Head of caudate nucleus (tissue), 42 donors: Measurements from ENCODE around the gene EPHA6.

ENCODE experiments used
- DNase-seq, 42 donors: peaks; one replicate each; pipeline versions ENCODE4 v3.0.0 to v3.0.0-alpha.2; 2020 to 2021; ENCODE audit warnings: mixed read lengths in 7 of 42
- intact Hi-C: fragments of 100-400 bp; cut with DNase I; formaldehyde crosslinking; loops from one replicate; pipeline ENCODE4 v1.15.0; 2022

The EPHA6 gene

GRCh38 chr3:97662264-97662663, 847.9 kb downstream of the EPHA6 start:
- DNase-seq, result no peak
- intact Hi-C loops, result no loop called here

GRCh38 chr3:97662762-97663161, 848.4 kb downstream of the EPHA6 start:
- no peak for DNase-seq
- intact Hi-C loops, result no loop called here

GRCh38 chr3:97665896-97666295, 851.5 kb downstream of the EPHA6 start:
- no peak for DNase-seq
- intact Hi-C loops, result no loop called here

GRCh38 chr3:97670952-97671351, 856.6 kb downstream of the EPHA6 start:
- no peak for DNase-seq
- intact Hi-C loops, result no loop called here

DNA sequence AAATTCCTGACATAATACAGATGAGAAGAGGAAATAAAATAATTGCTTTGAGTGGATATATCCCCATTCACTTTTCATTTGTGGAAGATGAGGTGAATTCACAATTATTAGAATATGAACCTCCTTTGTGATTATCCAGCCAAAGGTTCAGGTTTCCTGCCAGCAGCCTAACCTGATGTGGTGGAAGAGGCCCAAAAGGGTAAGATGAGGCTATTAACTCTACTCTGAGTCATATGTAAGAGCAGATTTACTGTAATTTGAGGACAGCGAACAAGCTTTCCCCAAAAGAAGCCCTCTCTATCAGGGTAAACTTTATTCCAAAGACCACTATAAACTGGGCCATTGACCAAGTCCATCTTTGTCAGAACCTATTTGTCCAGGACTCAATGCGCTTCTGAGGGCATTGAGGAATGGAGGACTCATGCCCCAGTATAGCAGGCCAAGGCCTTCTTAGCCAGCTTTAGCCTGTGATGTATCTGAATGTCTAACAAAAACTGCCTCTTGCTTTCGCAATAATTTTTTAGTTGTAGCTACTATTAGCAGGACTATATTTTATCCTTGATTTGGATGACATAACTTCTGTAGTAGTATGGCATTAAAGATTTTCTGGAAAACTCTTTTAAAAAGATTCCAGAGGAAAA, 859.1 kb downstream of the EPHA6 start:
- no peak for DNase-seq
- intact Hi-C loops, result no loop called here

DNA sequence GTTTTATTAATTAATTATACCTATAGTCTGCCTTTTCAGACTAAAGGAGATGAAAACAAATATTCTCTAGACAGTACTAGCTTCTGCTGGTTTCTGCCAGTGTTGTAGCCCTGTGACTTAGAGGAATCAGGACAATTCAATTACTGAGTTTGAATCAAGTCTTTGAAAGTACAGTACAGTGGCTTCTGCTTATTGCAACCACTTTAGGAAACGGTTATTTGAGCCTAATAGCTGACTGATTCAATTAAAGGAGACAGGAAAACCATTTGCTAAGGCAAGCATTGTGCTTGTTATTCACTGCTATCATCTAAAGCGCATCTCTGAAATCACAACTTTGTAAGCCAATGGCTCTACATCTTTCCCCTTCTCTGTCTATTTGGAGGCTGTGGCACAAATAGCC, 860.1 kb downstream of the EPHA6 start:
- intact Hi-C loops, result no loop called here
- no peak for DNase-seq

DNA sequence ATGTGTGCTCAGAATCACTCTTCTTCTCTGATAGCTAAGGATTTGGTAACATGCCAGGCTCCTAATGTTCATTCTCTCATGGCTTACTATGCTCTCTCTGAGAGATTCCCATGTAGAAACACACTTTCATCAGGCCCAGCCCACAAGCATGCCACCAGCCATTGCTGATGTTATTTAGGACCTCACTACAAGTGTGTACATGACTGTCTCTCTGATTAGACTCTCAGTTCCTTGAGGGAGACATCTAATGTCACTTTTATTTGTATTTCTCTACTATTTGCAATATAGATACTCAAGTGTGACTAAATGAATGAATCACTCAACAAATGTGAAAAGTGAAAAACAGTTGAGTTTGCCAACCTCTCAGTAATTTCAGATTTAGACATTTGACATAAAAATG, 865.8 kb downstream of the EPHA6 start:
- intact Hi-C loops, result no loop called here
- no peak for DNase-seq

GRCh38 chr3:97680696-97681095, 866.3 kb downstream of the EPHA6 start:
- intact Hi-C loops, result no loop called here
- no peak for DNase-seq

- intact Hi-C loops, result no loop called here
- DNase-seq, result no peak
Observed at GRCh38 chr3:97684490-97684889, 870.1 kb downstream of the EPHA6 start.

- intact Hi-C loops, result no loop called here
- no peak for DNase-seq
Observed at GRCh38 chr3:97686258-97686657, 871.9 kb downstream of the EPHA6 start.

DNA sequence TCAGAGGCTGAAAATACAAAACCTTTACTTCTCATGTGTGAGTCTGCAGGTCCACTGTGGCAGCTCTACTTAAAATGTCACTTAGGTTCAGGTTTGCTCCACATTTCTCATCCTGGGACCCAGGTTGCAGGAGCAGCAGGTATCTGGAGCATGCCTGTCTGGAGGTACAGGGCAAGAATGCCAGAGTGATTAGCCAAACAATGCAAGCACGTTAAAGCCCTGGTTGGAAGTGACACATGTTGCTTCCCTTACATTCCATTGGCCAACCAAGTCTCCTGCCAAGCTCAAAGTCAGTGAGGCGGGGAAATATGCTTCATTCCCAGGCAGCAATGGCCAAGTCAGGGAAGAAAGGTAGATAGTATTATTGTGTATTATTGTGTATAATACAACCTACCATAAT, 873.3 kb downstream of the EPHA6 start:
- intact Hi-C loops, result no loop called here
- no peak for DNase-seq

DNA sequence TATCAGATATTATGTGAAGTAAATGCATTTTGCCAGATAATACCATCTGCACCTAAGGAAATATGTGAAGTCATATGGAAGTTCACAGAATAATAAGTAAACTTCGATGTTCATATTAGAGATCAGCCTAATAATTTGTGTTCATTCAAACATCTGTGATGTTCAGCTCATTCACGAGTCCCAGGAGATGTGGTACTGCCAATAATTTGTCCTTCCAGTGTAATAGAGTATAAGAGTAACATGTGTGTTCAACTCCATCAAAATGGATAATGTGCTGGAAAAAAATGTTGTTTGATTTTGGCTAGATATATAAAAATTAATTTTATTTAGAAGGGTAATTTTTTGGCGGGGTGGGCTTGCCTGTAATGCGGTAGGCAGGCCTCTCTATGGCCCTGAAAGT, 874.7 kb downstream of the EPHA6 start:
- intact Hi-C loops, result no loop called here
- no peak for DNase-seq

DNA sequence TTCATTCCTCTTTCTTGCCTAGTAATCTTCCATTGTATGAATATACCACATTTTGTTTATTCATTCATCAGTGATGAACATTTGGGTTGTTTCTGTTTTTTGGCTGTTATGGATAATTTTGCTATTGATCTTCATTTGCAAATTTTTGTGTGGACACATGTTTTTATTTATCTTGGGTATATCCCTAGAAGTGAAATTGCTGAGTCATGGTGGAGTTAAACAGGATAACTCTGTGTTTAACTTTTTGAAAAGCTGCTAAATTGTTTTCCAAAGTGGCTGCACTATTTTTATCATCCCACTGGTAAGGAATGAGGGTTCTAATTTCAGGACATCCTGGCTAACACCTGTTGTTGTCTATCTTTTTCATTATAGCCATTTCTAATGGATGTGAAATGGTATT, 875.6 kb downstream of the EPHA6 start:
- no peak for DNase-seq
- intact Hi-C loops, result no loop called here

DNA sequence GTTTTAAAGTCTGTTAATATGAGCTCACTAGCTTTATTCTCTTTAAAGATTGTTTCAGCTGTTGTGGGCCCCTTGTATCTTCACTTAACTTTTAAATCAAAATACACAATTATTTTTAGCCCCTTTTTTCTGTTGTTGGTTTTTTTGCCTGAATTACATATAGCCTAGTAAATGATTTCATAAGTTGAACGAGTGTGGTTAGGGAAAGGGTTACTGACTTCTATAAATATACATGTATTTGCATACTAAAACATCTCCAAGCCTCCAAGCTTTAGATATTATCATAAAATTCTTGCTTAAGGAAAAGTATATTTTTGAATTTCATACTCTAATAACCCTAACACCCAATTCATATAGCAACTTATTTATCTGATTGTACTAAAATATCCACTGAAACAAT, 877.0 kb downstream of the EPHA6 start:
- no peak for DNase-seq
- intact Hi-C loops, result no loop called here

DNA sequence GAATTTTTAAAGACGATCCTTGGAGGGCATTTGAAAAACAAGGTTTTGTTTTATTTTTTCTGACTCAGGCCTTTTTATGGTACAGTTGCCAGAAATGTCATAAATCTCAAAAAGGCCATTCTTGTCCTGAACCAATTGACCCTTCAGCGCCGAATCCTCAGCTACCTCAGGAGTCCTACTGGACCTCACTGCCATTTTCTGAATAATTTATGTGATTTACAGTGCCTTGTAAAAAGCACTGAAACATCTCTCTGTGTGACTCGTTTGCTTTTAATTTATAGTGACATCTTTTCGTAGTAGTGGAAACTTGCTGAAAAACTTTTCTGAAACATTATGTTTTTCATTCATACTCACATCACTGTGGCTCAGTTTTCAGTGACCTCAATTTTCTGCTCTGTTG, 878.0 kb downstream of the EPHA6 start:
- no peak for DNase-seq
- intact Hi-C loops, result no loop called here

- DNase-seq, result no peak
- intact Hi-C loops, result no loop called here
Observed at GRCh38 chr3:97692831-97693230, 878.4 kb downstream of the EPHA6 start.

GRCh38 chr3:97694876-97695275, 880.5 kb downstream of the EPHA6 start:
- intact Hi-C loops, result no loop called here
- DNase-seq, result no peak

DNA sequence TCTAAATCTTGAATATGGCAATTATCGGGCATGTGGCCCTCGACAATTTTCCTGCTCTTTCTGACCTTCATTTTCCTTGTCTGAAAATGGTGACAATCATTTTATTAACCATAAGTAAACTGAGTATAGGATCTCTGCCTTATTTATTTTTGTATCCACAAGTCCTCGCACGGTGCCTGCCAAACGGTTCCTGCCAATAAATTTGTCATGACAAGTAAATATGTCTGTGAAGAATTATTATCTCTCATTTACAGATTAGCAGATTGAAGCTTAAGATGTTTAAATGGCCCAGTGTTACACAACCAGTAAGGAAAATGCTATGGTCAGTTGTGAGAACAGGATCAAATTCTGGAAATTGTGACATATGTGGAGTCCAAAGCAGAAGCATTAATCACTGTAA, 884.3 kb downstream of the EPHA6 start:
- intact Hi-C loops, result no loop called here

GRCh38 chr3:97699889-97700288, 885.5 kb downstream of the EPHA6 start:
- intact Hi-C loops, result no loop called here
- DNase-seq, result no peak

More for the DNA sequence above, 884.3 kb downstream of the EPHA6 start:
- DNase-seq, result no peak

GRCh38 chr3:97705764-97706163, 891.4 kb downstream of the EPHA6 start:
- DNase-seq, result no peak
- intact Hi-C loops, result no loop called here

- intact Hi-C loops, result no loop called here
- DNase-seq, result no peak
Observed at GRCh38 chr3:97706226-97706625, 891.8 kb downstream of the EPHA6 start.

- intact Hi-C loops, result no loop called here
- DNase-seq, result no peak
Observed at GRCh38 chr3:97711654-97712053, 897.3 kb downstream of the EPHA6 start.
